ENCODE results near the gene USP6.
"Not testable (repeated sequence)": the region's sequence is repeated elsewhere in the genome, so short reads cannot be mapped to it uniquely, and the experiment has no call there.

- TF ChIP-seq, protein P1, sequence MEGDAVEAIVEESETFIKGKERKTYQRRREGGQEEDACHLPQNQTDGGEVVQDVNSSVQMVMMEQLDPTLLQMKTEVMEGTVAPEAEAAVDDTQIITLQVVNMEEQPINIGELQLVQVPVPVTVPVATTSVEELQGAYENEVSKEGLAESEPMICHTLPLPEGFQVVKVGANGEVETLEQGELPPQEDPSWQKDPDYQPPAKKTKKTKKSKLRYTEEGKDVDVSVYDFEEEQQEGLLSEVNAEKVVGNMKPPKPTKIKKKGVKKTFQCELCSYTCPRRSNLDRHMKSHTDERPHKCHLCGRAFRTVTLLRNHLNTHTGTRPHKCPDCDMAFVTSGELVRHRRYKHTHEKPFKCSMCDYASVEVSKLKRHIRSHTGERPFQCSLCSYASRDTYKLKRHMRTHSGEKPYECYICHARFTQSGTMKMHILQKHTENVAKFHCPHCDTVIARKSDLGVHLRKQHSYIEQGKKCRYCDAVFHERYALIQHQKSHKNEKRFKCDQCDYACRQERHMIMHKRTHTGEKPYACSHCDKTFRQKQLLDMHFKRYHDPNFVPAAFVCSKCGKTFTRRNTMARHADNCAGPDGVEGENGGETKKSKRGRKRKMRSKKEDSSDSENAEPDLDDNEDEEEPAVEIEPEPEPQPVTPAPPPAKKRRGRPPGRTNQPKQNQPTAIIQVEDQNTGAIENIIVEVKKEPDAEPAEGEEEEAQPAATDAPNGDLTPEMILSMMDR (IDR thresholded peaks at IDR 0.05): not testable (repeated sequence)
- TF ChIP-seq POLR2A (IDR thresholded peaks at IDR 0.05): not testable (repeated sequence)
Observed at GRCh38 chr17:5136580-5137412, 21.0 kb downstream of the USP6 start.

Measured in right lobe of liver (tissue), 4 donors.